Activated CD8-positive, alpha-beta memory T cell treated with anti-CD3 and anti-CD28 coated beads for 36 hours (primary cell): ENCODE data around the gene NFATC3. TPM values are rescaled to one million over a fixed set of nuclear protein-coding genes. Genes with fewer than 3 reads are reported as not detected.

Source experiments
- CTCF ChIA-PET: fragments of 350-600 bp; sonication (Branson Sonifier 250); formaldehyde crosslinking; loops from one replicate; lab custom pipeline; 2021; ENCODE audit warnings: antibody characterized with exemption; lab: Charles Lee
- POLR2A ChIA-PET: fragments of 350-600 bp; sonication (Branson Sonifier 250); formaldehyde crosslinking; loops from one replicate; lab custom pipeline; 2021; ENCODE audit warnings: antibody characterized with exemption; lab: Charles Lee
- total RNA-seq, 2 experiments: library from RNA; stranded (reverse); gene quantifications; one replicate each; pipeline ENCODE4 v1.2.3, GENCODE V29; 2021

Gene NFATC3
- total RNA-seq, 2 experiments from 2014 or later: 93.1 to 95.4 TPM

DNA sequence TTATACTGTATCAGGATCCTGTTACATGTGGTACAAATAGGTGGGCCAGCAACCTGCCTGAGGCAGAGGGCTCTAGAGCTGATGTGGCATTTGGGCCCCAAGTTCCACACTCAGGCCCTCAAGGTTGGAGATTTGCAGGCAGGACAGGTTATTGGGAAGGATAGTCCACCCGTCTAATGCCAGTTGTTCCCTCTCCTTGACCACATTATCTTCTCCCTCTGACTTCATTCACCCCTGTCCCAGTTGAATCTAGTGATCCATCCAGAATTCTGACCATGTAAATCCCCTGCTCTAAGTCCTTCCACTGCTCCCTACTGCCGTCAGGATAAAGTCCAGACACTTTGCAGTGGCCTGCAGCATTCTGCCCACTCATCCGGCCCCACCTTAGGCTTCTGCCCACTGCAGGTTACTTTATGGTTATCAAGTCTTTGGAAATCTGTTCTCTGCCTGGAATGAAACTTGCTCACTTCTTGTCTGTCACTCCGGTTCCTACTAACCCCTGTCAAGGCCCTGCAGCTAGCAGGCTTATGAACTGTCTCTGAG is 1.9 kb upstream of the NFATC3 start:
- ChIA-PET POLR2A (no interaction called here), CTCF (interaction anchor here (0.7 to 2.2 kb wide), 6 partner anchors 9 to 191 kb away, joined by 3 to 9 read pairs (median 4); no protein-coding TSS in a partner anchor)

DNA sequence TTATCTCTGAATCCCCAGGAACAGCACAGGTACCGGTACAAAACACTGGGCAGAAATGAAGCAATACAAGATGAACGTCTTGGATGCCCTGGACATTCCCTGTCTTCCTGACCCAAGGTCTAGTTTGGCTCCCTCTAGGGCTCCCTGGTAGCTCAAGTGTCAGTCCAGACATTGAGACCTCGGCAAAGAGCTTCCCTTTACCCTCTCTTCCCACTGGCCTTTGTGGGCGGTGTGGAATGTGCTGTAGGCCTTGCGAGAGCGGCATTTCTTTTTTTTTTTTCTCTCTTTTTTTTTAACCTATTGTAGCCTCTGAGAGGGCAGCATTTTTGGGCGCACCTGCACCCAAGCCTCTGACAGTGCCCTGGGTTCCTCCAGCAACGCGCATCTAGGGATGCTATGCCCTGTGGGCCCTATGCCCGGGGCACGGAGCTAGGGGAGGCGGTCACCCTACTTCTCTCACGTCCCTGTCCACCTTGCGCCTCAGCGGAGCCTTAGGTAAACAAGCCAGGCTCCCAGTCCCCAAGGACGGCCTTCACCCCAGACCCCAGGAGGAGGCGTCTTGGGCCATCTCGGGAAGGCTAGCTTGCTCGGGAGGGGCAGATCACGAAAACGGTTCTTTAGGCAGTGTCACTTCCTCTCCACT is 1.2 kb upstream of the NFATC3 start:
- CTCF ChIA-PET: interaction anchor here (0.7 to 2.2 kb wide), 9 partner anchors 8 to 206 kb away, joined by 3 to 15 read pairs (median 5); no protein-coding TSS in a partner anchor
- POLR2A ChIA-PET: interaction anchor here (0.7 to 2.5 kb wide), 6 partner anchors 9 to 153 kb away, joined by 3 to 19 read pairs (median 4); partner anchors contain the start of gene DPEP2

DNA sequence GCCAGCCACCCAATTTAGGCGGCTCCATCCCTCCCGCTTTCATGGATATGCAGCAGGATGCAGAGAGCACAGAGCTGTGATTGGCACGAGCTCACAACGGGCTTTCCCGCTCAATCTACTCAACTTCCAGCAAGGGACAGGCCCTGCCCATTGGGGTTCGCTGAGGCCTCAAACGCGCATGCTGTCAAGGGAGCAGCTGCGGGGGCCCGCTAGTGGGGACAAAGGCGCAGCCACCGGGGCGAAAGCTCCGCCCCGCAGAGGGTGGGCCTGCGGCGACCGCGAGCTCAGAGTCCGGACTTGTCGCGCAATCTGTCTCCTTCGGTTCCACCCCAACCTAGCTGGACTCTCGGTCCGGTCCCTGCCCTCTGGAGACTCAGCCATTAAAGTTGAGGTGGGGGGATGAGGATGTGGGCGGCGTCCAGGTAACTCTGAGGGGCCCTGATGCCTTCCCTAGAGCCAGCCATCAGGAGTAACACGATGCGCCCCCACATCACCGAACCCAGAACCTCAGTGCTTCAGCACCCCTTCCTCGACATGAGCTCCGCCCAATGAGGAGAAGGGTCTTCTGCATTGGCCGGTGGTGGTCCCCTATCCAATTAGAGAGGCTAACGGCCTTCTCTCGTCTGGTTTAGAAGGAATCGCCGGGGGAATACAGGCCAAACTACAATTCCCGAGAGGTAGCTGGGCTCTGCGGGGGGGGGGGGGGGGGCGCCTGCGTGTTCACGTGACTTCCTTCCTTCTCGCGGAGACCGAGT is 489 bp upstream of the NFATC3 start:
- ChIA-PET CTCF (interaction anchor here (0.8 to 2.5 kb wide), 11 partner anchors 9 to 269 kb away, joined by 3 to 15 read pairs (median 5); partner anchors contain the start of gene NRN1L), POLR2A (interaction anchor here (0.6 to 2.5 kb wide), 11 partner anchors 9 to 179 kb away, joined by 3 to 19 read pairs (median 5); partner anchors contain the start of genes DPEP2 and SLC7A6)

DNA sequence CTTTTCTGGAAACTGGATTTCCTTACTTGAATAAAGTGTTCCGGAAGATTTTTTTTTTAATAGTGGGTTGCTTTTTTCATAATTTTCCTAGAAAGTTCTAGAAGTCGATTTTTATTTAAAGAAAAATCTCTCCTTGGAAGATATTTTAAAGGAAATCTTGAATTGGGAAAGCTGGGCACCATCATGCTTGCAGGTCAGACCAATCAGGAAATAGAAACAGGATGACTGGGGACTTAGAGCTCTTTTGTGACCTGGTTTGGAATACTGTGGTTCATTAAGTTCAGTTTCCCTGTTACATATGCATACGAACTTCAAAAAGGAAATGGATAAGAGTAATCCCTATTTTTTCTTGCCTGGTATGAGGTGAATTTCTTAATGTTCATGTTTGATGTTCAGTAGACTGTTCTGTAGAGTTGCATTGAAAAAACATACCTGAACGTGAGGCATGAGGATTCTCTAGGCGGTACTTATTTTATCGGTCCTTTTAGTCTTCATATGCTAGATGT is 1.2 kb downstream of the NFATC3 start:
- ChIA-PET CTCF (interaction anchor here (1.3 to 2.5 kb wide), 2 partner anchors 46 to 270 kb away, joined by 3 to 6 read pairs; no protein-coding TSS in a partner anchor), POLR2A (interaction anchor here (2.5 kb wide), 1 partner anchor 11 kb away, joined by 19 read pairs; no protein-coding TSS in a partner anchor)

DNA sequence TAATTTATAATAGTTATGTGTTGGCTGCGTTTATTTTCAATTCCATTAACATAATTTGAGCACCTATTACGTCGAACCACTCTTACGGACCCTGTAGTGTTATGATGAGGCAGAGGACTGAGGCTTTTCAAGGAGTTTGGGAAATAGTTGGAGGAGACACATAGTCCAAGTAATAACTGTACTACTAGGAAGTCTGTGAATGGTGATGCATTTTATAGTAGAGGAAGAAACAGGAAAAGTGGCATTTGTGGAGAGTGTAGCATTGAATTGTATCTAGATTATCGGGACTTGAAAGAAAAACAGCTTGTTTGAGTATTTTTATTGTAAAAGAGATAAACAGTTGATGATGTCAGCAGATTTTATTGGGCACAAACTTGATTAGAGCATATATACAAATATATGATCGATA is 1.7 kb downstream of the NFATC3 start:
- ChIA-PET POLR2A (no interaction called here), CTCF (interaction anchor here (1.3 to 2.5 kb wide), 2 partner anchors 46 to 271 kb away, joined by 3 to 6 read pairs; no protein-coding TSS in a partner anchor)

DNA sequence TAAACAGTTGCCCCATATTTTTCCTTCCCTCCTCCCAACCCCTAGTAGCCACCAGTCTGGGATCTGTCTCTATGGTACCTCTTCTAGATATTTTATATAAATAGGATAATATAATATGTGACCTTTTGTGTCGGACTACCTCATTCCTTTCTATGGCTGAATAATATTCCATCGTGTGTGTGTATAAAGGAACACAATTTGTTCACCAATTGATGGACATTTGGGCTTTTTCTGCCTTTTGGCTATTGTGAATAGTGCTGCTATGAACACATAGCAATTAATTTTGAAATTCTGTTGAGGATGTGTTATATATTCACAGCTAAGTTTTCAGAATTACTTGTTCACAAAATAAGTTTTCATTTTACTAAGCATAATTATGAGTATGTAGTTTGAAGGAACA is 2.5 kb downstream of the NFATC3 start:
- ChIA-PET CTCF (interaction anchor here (1.3 kb wide), 1 partner anchor 16 kb away, joined by 3 read pairs; no protein-coding TSS in a partner anchor), POLR2A (interaction anchor here (0.5 kb wide), 1 partner anchor 952 kb away, joined by 3 read pairs; no protein-coding TSS in a partner anchor)

DNA sequence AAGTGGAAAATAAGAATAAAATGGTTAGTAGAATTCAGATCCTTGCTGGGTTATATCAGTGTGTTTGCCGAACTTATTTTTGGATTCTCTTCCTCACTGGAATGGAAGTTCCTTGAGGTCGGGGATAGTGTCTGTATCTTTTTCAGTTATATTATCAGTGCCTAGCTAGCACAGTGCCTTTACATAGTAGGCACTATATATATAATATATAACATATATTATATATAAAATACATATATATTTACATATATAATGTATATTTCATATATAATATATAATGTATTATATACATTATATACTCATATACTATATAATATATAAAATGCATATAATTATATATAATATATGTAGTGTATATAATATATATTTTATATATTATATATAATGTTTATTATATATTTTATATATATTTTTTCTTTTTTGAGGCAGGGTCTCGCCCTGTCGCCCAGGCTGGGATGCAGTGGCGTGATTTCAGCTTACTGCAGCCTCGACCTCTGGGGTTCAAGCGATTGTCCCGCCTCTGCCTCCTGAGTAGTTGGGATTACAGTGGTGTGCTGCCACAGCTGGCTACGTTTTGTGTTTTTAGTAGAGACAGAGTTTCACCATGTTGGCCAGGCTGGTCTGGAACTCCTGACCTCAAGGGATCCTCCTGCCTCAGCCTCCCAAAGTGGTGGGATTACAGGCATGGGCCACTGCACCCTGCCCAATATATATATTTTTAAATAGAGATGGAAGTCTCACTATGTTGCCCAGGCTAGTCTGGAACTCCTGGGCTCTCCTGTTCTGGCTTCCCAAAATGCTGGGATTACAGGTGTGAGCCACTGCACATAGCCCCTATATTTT is 3.2 kb downstream of the NFATC3 start:
- CTCF ChIA-PET: interaction anchor here (1.3 kb wide), 1 partner anchor 17 kb away, joined by 3 read pairs; no protein-coding TSS in a partner anchor
- POLR2A ChIA-PET: interaction anchor here (0.6 kb wide), 1 partner anchor 199 kb away, joined by 10 read pairs; no protein-coding TSS in a partner anchor

DNA sequence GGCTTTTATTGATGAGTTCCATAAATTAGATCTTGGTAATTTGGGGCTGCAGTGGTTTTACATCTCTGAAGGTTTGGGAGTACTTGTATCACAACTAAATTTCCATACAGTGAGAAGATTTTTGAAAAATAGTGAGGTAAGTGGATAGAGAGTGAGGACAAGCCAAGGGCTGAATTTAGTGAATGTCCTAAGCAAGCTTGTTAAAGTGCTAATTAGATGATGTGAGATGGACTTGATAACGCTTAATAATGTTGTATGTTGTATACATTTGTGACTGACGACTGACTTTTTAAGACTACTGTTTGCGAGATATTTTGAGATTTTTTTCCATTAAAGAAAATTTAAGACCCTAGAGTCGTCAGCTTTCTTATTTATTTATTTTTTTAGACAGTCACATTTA is 3.9 kb downstream of the NFATC3 start:
- POLR2A ChIA-PET: no interaction called here
- CTCF ChIA-PET: interaction anchor here (1.3 kb wide), 1 partner anchor 18 kb away, joined by 3 read pairs; no protein-coding TSS in a partner anchor

DNA sequence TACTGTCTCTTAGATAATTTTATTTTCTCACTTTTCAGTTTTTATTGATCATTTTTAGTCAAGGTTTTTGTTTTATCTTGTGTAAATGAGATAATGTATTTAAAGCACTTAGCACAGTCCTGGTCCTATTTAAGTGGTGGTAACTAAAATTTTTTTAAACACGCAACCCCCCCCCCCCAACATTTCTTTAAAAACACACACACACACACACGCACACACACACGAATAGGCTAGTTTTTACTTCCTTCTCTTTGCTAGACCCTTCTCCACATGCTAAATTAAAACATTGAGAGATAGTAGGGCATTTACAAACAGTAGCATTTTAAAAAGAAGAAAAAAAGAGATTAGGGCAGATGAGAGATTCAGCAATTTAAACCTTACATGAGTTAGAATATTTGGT is 5.0 kb downstream of the NFATC3 start:
- CTCF ChIA-PET: no interaction called here
- POLR2A ChIA-PET: no interaction called here

DNA sequence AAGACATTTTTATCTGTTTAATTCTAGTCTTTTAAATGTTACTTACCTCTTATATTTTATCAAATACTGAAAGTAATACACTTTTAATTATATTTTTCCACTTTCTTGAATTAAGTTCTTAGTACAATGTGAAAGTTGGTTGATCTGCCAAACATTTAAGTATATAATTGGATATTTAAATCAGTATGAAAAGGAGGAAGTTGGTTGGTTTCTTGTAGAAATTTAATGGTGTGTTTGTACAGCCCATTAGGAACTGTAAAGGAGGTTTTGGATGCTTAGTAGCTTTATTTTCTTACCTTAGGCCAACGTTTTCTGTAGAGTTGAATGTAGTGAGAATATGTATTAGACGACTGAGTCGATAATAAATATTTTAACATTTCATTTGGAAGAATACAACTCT is 5.4 kb downstream of the NFATC3 start:
- POLR2A ChIA-PET: no interaction called here
- CTCF ChIA-PET: no interaction called here

DNA sequence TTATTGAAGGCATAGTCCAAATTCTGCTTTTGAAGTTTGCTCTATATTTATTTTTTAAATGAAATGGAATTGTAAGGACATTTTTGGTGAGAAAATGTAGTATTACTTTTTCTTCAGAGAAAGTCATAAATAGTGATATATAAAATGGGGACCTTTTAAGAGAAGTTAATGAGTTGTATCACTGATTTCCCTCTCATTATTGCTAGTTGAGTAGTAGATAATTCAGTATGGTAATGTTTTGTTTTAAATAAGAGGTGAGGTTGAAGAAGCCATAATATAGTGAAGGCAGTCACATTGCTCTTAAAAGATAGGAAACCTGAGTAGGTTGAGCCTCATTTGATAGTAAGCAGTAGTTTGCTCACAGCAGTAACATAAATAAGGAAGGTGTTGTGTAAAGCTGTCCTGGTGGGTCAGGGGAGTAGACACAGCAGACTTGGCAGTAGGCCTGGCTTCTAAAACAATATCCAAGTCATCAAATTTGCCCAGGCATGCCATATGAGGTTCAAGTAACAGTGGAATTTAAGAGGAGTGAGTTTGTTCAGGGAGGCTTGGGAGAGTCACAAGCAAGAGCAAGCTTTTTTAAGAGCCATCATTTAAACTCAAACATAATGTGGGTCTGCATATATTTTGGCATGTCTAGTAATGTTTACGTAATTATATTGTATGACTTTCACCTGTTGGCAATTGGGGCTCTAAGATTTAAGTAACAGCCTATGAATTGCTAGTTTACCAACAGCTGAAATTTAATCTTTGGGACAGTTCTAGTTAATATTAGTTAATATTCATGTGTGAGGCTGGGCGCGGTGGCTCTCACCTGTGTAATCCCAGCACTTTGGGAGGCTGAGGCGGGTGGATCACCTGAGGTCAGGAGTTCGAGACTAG is 6.5 kb downstream of the NFATC3 start:
- ChIA-PET CTCF (interaction anchor here (0.7 to 2.4 kb wide), 5 partner anchors 9 to 133 kb away, joined by 3 to 9 read pairs (median 3); no protein-coding TSS in a partner anchor), POLR2A (no interaction called here)

DNA sequence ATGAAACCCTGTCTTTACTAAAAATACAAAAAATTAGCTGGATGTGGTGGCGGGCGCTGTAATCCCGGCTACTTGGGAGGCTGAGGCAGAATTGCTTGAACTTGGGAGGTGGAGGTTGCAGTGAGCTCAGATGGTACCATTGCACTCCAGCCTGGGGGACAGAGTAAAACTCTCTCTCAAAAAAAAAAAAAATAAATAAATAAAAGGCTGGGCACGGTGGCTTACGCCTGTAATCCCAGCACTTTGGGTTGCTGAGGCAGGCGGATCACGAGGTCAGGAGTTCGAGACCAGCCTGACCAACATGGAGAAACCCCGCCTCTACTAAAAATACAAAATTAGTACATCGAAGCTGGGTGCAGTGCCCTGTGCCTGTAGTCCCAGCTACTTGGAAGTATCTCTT is 7.1 kb downstream of the NFATC3 start:
- CTCF ChIA-PET: interaction anchor here (0.7 to 2.4 kb wide), 7 partner anchors 10 to 153 kb away, joined by 3 to 9 read pairs (median 3); partner anchors contain the start of gene PLA2G15

DNA sequence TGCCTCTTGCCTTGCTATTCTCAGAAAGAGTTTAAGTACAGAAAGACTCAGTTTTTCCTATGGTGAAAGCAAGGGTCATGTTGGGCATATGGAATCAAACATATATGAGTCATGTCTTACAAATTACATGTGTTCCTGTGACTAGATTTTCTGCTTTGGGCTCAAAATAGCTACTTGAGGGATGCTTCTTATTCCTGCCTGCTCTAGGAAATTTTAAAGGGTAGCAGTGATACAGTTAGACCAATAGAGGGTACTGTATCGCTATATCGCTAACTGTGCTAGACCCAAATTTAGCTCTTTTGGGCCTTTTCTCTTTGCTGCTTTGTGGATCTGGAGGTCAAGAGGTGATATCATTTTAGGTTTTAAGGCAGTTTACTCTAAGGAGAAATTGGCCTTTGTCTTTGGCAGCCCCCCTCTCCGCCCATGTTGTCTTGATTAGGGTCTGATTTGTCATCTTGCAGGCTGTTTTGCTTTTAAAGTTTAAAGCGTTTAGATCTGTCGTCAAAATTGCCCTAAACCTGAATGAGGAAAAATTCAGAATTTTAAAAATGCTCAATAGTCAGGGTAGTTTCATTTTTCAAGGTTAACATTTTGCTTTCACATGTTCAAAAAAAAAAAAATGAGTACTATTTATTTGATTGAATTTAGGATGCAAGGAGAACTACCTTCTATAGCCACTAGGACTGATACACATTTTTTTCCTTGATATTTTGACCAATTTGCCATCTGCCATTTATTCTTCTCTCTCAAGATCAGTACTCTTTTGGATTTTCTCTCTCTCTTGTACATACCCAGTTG is 8.8 kb downstream of the NFATC3 start:
- ChIA-PET POLR2A (interaction anchor here (0.7 to 1.7 kb wide), 2 partner anchors 9 to 43 kb away, joined by 3 to 10 read pairs; partner anchors contain the start of gene NFATC3), CTCF (interaction anchor here (0.6 to 2.4 kb wide), 9 partner anchors 9 to 136 kb away, joined by 3 to 15 read pairs (median 4); partner anchors contain the start of gene NFATC3)

More for the DNA sequence above, 7.1 kb downstream of the NFATC3 start:
- POLR2A ChIA-PET: interaction anchor here (0.8 kb wide), 1 partner anchor 140 kb away, joined by 5 read pairs; no protein-coding TSS in a partner anchor

DNA sequence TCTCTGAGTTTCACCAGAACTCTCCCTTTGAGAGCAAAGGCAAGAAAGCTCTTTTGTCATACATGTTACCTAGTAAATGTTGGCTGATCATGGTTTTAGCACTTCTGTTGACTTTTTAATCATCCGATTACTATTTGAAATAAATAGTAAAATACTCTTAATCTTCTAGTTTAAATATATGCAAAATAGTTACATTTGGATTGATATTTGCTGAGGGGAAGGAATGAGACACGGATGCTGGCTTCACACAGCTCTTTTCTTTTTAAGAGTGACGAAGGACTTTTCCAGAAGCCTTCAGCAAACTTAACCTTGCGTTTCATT is 9.4 kb downstream of the NFATC3 start:
- CTCF ChIA-PET: interaction anchor here (1.2 to 2.2 kb wide), 3 partner anchors 10 to 134 kb away, joined by 3 to 15 read pairs (median 8); partner anchors contain the start of gene NFATC3
- POLR2A ChIA-PET: interaction anchor here (1.7 kb wide), 1 partner anchor 9 kb away, joined by 10 read pairs; the partner anchor contains the start of gene NFATC3

DNA sequence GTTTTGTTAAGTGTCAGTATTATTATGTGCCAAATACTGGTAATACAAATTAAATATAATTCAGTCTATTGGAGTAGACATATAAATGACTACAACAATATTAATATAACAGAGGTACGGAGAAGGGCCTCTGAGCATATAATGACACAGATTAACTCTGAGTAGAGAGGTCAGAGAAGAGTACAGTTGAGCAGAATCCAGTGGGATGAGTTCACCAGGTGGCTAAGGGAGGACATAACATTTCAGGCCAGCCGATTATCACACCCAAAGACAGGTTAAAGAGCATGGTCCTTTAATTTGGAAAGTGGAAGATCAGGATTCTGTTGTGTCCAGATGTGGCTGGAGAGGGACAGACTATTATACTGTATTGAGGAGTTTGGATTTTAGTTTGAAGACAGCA is 11.3 kb downstream of the NFATC3 start:
- CTCF ChIA-PET: no interaction called here
- POLR2A ChIA-PET: no interaction called here

DNA sequence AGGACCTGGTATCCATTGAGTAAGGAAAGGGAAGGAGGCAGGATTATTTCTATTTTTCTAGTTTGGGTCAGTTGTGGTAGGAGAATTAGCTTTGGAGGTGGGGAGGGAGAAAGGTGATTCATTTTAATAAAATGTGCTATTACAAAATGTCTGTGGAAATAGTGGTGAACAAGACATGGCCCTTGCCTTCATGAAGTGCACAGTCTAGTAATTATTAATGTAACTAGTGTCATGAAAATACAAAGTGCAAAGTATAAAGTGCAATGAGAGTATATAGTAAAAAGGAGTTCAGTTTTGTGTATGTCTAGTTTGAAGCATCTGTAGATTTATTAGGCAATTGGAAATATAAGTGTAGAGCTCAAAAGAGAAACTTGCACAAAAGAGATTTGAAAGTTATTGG is 11.9 kb downstream of the NFATC3 start:
- ChIA-PET POLR2A (no interaction called here), CTCF (no interaction called here)
